ENCODE data around the gene CRKL. TPM values are rescaled to one million over a fixed set of nuclear protein-coding genes. Genes with fewer than 3 reads are reported as not detected.

The CRKL gene
- total and polyA plus RNA-seq, 2 of the 4 experiments (the other 2 are of a cell fraction) = 20.6 to 35.5 TPM

DNA sequence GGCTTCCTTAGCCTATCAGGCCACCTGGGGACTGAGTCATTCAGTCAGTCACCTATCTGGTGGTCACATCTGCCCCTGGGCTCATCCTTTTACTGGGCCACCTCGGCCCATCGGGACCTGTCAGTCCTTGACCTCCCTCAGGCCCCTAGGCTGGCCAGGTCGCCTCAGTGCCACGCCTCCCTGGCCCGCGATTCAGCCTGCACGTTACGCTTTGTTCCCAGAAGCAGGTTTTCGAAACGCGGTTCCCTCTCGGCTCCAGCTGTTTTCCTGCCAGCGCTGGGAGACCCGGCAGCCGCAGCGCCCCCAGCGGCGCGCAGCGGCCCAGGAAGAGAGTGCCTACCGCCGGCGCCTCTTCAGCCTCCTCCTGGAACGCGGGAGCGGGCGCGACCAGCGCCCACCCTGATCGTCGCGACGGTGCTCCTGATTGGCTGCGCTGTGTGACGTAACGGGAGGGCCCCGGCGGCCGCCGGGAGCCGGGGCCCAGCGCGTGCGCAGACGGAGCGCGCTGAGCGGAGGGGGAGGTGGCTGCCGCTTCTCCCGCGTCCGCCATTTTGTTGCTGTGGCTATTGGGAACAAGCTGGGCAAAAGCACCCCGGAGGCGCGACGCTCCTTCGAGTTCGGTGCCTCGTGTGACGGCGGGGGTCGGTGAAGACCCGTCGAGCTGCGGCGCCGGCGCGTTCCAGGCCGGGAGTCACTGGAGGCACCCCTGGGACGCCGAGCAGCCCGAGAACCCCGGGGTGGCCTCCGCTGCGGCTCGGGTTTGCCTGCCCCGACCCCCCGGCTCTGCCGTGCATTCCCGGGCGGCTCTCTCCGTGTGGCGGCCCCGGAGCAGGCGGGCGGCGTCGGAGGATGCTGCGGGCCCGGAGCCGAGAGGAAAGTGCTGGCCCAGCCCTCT lies at the start of gene CRKL (continued):
- TF ChIP-seq CHD1 (IDR thresholded peaks at IDR 0.05; ENCODE audit: low read depth, low read length) (no peak), MXI1 (IDR thresholded peaks at IDR 0.05; ENCODE audit: borderline replicate concordance, low read depth, low read length) (peak; percentile 75), NFE2L2 (IDR thresholded peaks at IDR 0.05; ENCODE audit: low read depth, low read length) (no peak; the same call in 1 of the 2 replicates), SMC3 (IDR thresholded peaks at IDR 0.05; ENCODE audit: low read depth, low read length) (peak; percentile 49), RFX5 (IDR thresholded peaks at IDR 0.05; ENCODE audit: low read depth, low read length) (no peak), BHLHE40 (IDR thresholded peaks at IDR 0.05; ENCODE audit: low read depth, low read length) (peak; percentile 66; the same call in 1 of the 2 replicates), CEBPB (IDR thresholded peaks at IDR 0.05; ENCODE audit: low read depth, low read length) (peak; percentile 69)

All from IMR-90 (cell line).